Measurements from ENCODE around the gene ZNF668.
"Not testable (repeated sequence)": the region's sequence is repeated elsewhere in the genome, so short reads cannot be mapped to it uniquely, and the experiment has no call there.

GRCh38 chr16:31011815-31012214, 62.2 kb downstream of the ZNF668 start:
- not testable (repeated sequence) for TF ChIP-seq CTCF, POLR2A, EP300 (IDR thresholded peaks at IDR 0.05)
